HUES48 (cell line): ENCODE results near the gene CFAP99.

Experiments
- H3K27ac ChIP-seq: one replicate; pipeline ENCODE4 v1.7.0; 2013; ENCODE audit warnings: low read depth, low read length, inconsistent platforms
- H3K27me3 ChIP-seq: 2 replicates; pipeline ENCODE4 v1.6.1; 2013; ENCODE audit warnings: mild to moderate bottlenecking, low read length; ENCODE audit not compliant: control insufficient read depth, insufficient read depth
- H3K36me3 ChIP-seq: 2 replicates; pipeline ENCODE4 v1.6.1; 2013; ENCODE audit warnings: low read length; ENCODE audit not compliant: control insufficient read depth, insufficient read depth
- H3K4me1 ChIP-seq: 2 replicates; pipeline ENCODE4 v1.6.1; 2013; ENCODE audit warnings: mild to moderate bottlenecking, low read length; ENCODE audit not compliant: control insufficient read depth, insufficient read depth
- H3K4me3 ChIP-seq: 2 replicates; pipeline ENCODE4 v1.5.1; 2013; ENCODE audit warnings: mild to moderate bottlenecking, low read depth, low read length
- H3K9ac ChIP-seq: 2 replicates; pipeline ENCODE4 v1.6.1; 2013; ENCODE audit warnings: mild to moderate bottlenecking, low read depth, low read length, moderate library complexity
- H3K9me3 ChIP-seq: 2 replicates; pipeline ENCODE4 v1.6.1; 2013; ENCODE audit warnings: low read length; ENCODE audit not compliant: control insufficient read depth, insufficient read depth

The CFAP99 gene

GRCh38 chr4:2443061-2443730 is 24.4 kb downstream of the CFAP99 start:
- Histone ChIP-seq H3K9me3 (no peaks in the 10 kb centered on the region), H3K27ac (no peak overlapping the region), H3K4me3 (no peak overlapping the region), H3K4me1 (no peaks in the 10 kb centered on the region), H3K27me3 (no peaks in the 10 kb centered on the region), H3K36me3 (no peaks in the 10 kb centered on the region), H3K9ac (no peak overlapping the region)

GRCh38 chr4:2443956-2444740 is 25.4 kb downstream of the CFAP99 start:
- H3K9ac ChIP-seq: no peak overlapping the region
- H3K36me3 ChIP-seq: no peaks in the 10 kb centered on the region
- no peak overlapping the region for H3K4me3 ChIP-seq
- H3K9me3 ChIP-seq: no peaks in the 10 kb centered on the region
- H3K27ac ChIP-seq: no peak overlapping the region
- no peaks in the 10 kb centered on the region for H3K27me3 ChIP-seq
- no peaks in the 10 kb centered on the region for H3K4me1 ChIP-seq

DNA sequence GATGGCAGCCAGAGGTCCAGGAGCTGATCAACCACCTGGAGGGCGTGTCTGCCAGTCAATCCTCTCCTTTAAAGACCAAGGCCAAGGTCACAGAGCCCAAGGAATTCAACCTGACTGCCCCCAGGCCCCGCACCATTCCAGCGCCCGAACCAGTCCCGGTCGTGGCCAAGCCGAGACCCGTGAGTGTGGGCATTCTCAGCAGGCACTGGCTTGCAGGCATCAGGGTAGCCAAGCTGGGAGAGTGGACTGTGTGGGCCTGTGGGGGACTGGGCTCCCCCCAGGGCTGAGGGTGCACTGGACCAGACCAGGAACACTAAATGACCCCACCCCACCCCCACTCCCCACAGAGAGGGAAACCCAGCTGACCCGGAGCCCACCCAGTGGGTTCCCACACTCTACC is 26.4 kb downstream of the CFAP99 start:
- Histone ChIP-seq H3K36me3 (no peaks in the 10 kb centered on the region), H3K27ac (no peak overlapping the region), H3K9me3 (no peaks in the 10 kb centered on the region), H3K27me3 (no peaks in the 10 kb centered on the region), H3K9ac (no peak overlapping the region), H3K4me3 (no peak overlapping the region), H3K4me1 (no peaks in the 10 kb centered on the region)

DNA sequence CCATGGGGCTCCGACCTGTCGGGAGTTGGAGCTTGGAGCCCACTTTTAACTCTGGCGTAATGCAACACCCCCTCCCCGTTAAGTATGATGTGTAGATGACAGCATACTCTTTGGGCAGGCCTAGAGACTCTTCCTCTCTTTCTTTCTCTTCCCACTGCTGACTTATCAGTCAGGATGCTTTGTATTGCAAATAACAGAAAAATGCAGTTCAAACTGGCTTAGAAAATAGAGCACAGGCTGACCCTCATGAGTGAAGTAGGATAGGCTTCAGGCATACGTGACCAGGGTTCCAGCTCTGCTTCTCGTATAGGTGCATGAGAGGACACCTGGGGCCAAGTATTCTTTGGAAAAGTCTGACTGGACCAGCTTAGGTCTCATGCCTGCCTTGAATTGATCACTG is 26.8 kb downstream of the CFAP99 start:
- H3K9ac ChIP-seq: no peak overlapping the region
- H3K27me3 ChIP-seq: no peaks in the 10 kb centered on the region
- H3K9me3 ChIP-seq: no peaks in the 10 kb centered on the region
- H3K36me3 ChIP-seq: no peaks in the 10 kb centered on the region
- no peak overlapping the region for H3K27ac ChIP-seq
- H3K4me3 ChIP-seq: no peak overlapping the region
- no peaks in the 10 kb centered on the region for H3K4me1 ChIP-seq

DNA sequence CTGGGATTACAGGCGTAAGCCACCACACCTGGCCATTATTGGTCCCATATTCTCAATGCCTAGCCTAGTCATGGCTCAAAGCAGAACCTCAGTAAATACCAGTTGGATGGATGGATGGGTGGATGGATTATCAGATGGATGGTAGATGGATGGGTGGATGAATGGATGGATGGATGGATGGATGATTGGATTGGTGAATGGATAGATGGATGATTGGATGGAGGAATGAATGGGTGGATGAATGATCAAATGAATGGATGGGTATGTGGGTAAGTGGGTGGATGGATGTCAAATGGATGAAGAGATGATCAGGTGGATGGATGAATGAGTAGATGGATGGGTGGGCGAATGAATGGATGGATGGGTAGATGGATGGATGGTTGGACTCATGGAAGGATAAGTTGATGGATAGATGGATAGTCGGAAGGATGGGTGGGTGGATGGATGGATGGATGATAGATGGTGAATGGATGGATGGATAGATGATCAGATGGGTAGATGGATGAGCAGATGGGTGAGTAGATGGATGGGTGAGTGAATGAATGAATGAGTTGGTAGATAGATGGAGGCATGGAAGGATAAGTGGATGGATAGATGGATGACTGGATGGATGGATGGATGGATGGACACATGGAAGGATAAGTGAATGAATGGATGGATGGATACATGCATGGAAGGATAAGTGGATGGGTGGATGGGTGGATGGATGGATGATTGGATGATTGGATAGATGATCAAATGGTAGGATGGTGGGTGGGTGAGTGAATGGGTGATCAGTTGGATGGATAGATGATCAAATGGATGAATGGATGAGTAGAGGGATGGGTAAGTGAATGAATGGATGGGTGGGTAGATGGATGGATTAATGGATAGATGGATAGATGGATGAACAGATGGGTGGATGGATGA is 28.2 kb downstream of the CFAP99 start:
- no peak overlapping the region for H3K4me3 ChIP-seq
- no peaks in the 10 kb centered on the region for H3K36me3 ChIP-seq
- no peaks in the 10 kb centered on the region for H3K9me3 ChIP-seq
- H3K4me1 ChIP-seq: no peaks in the 10 kb centered on the region
- no peaks in the 10 kb centered on the region for H3K27me3 ChIP-seq
- H3K9ac ChIP-seq: no peak overlapping the region
- H3K27ac ChIP-seq: no peak overlapping the region

DNA sequence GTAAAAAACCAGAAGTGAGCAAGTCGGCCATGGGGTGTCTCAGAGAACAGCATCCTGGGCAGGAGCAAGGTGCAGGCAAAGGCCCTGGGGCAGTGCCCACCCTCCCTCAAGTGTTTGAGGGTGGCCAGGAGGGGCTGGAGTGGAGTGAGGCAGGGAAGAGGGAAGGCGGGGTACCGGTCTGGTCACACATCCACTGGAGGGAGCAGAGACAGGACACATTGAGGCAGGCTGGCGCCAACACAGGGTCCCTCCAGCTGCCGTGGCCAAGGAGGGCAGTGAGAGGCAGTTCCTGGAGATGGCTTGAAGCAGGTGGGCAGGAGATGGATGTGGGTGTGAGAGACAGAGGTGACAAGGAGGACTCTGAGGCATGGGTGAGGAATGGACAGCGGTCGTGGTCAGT is 29.8 kb downstream of the CFAP99 start:
- Histone ChIP-seq H3K9ac (no peak overlapping the region), H3K27ac (no peak overlapping the region), H3K9me3 (no peaks in the 10 kb centered on the region), H3K27me3 (no peaks in the 10 kb centered on the region), H3K4me3 (no peak overlapping the region), H3K36me3 (no peaks in the 10 kb centered on the region), H3K4me1 (no peaks in the 10 kb centered on the region)

GRCh38 chr4:2449051-2449450 is 30.3 kb downstream of the CFAP99 start:
- H3K9me3 ChIP-seq: no peaks in the 10 kb centered on the region
- H3K27ac ChIP-seq: no peak overlapping the region
- H3K4me1 ChIP-seq: no peaks in the 10 kb centered on the region
- H3K36me3 ChIP-seq: no peaks in the 10 kb centered on the region
- H3K27me3 ChIP-seq: no peaks in the 10 kb centered on the region
- no peak overlapping the region for H3K9ac ChIP-seq
- no peak overlapping the region for H3K4me3 ChIP-seq

DNA sequence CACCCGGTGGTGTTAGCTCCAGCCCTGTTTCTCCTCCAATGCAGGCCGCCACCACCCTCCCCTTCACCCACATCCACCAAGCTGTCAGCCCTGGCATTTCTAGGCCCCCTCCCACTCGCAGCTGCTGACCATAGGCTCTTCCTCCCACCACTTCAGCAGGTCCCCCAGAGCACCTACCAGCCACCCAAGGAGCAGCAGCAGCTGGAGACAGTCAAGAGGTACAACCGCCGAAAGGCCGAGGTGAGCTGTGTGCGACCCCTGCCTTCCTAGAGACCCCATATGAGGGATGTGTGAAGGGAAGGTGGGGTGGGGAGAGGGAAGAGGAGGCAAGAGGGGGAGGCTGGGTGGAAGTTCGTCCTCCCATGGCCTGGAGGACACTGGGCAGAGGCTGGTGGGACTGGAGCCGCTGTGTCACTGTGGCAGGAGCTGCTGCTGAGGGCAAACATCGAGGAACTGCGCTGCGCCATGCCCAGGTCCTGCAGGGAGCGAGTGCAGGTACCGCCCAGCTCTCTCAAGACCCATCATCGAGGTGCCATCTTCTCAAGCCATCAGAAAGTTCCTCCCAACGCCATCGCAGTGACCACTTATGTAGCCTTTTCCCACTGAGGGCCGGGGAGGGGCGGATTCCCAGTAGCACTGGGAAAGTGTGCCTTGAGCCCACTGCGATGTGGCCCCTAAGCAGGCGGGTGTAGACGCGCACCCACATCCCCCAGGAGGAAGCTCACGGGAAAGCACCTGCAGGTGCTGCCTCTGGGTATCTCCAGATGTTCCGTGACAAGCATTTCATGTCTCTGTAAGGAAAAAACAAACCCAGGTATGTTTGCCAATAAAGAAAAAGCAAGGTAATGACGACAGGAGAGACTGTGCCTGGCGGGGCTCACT is 31.0 kb downstream of the CFAP99 start:
- Histone ChIP-seq H3K9ac (no peak overlapping the region), H3K27ac (no peak overlapping the region), H3K4me3 (no peak overlapping the region), H3K36me3 (no peaks in the 10 kb centered on the region), H3K4me1 (no peaks in the 10 kb centered on the region), H3K27me3 (no peaks in the 10 kb centered on the region), H3K9me3 (no peaks in the 10 kb centered on the region)

DNA sequence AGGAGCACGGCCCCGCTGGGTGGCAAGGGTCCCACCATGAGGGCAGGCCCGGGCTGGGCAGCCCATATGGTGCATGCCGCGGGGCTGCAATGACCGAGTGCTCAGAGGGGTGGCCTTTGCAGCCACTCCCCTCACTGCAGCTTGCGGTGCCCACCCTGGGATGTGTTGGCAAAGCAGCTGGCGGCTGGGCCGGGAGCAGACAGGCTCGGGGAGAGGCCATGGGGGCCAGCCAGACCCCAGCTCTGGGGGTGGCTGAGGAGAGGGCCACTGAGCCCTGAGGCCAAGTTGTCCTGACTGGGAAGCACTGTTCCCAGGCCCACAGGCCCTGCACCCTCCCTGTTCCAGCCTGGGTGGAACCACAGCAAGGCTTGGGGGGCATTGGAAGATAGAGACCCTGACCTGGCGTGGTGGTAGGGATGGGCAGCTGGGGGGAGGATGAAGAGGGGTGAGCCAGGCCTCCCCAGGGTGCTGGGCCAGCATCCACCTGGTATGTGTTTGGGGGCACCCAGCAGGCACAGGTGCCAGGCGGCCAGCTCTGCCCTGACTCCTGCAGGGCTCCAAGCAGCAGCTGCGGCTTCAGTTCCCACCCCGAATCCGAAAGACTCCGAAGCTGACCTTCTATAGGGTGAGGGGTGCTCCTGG is 31.8 kb downstream of the CFAP99 start:
- no peaks in the 10 kb centered on the region for H3K9me3 ChIP-seq
- H3K27me3 ChIP-seq: no peaks in the 10 kb centered on the region
- H3K27ac ChIP-seq: no peak overlapping the region
- no peaks in the 10 kb centered on the region for H3K4me1 ChIP-seq
- H3K4me3 ChIP-seq: no peak overlapping the region
- no peak overlapping the region for H3K9ac ChIP-seq
- H3K36me3 ChIP-seq: no peaks in the 10 kb centered on the region

DNA sequence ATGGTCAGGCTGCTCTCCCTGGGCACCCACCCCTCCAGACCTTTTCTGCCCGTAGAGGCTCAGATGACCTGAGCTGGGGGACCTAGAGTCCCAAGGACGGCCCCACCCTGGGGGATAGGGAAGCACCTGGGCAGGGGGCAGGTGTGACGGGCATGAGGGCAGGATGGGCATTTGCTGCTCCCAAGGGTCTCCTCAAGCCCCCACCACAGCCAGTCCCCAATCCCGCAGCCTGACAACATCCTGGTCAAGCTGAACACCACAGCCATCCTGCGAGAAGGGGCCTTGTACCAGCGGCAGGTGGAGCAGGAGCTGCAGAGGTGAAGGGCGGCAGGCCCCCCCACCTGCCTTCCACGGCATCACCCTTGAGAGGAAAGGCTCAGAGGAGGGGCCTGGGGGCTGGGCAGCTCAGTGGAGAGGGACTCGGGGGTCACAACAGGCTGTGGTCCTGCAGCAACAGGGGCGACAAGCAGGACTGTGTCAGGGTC is 32.3 kb downstream of the CFAP99 start:
- no peaks in the 10 kb centered on the region for H3K36me3 ChIP-seq
- H3K27ac ChIP-seq: no peak overlapping the region
- no peaks in the 10 kb centered on the region for H3K4me1 ChIP-seq
- no peak overlapping the region for H3K4me3 ChIP-seq
- H3K9me3 ChIP-seq: no peaks in the 10 kb centered on the region
- no peaks in the 10 kb centered on the region for H3K27me3 ChIP-seq
- H3K9ac ChIP-seq: no peak overlapping the region
